ENCODE measurements around the gene CCDC90B.

The CCDC90B gene

DNA sequence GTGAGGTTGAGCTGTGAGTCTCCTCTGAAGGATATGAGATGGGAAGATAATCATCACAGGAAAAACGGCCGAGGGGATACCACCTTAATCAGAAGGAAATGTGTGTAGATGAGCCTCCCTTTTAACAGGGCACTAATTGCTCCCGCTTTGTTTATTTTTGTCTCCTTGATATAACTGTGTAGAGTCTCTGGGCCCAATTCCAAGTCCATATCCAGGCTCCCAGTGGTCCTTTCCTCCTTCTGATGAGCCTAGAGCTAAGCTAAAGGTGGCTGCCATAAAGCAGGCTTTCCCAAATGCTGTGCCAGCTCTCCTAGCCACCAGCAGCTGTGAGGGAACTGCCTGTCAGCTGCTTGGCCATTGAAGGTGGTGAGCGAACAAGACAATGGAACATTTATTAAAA, 17.1 kb upstream of the CCDC90B start:
- no peak overlapping the region for H3K4me3 ChIP-seq (ENCODE audit: low read depth, low read length)
- TF ChIP-seq, protein P1, sequence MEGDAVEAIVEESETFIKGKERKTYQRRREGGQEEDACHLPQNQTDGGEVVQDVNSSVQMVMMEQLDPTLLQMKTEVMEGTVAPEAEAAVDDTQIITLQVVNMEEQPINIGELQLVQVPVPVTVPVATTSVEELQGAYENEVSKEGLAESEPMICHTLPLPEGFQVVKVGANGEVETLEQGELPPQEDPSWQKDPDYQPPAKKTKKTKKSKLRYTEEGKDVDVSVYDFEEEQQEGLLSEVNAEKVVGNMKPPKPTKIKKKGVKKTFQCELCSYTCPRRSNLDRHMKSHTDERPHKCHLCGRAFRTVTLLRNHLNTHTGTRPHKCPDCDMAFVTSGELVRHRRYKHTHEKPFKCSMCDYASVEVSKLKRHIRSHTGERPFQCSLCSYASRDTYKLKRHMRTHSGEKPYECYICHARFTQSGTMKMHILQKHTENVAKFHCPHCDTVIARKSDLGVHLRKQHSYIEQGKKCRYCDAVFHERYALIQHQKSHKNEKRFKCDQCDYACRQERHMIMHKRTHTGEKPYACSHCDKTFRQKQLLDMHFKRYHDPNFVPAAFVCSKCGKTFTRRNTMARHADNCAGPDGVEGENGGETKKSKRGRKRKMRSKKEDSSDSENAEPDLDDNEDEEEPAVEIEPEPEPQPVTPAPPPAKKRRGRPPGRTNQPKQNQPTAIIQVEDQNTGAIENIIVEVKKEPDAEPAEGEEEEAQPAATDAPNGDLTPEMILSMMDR (IDR thresholded peaks at IDR 0.05; ENCODE audit: low read depth, low read length, missing control alignments): no peak
- DNase-seq (ENCODE audit: low read depth): no peak

DNA sequence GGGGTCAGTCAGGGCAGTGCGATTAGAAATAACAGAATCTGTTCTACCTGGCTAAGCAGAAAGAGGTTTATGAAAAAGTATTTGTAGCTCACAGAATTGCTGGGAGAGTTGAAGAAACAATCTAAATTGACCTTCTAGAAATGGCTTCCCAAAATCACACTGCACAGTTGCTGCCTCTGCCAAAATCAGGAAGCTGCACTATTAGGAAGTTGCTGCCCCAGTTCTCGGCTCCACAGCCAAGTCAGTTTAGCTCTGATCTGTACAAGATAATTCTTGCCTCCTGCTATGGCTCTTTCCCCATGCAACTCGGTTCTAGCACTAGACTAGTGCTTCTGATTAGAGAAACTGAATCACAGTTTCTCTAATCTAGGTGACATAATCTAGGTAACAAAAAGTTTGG, 16.0 kb upstream of the CCDC90B start:
- no peak overlapping the region for H3K4me3 ChIP-seq (ENCODE audit: low read depth, low read length)
- no peak for DNase-seq (ENCODE audit: low read depth)
- TF ChIP-seq, protein P1 (IDR thresholded peaks at IDR 0.05; ENCODE audit: low read depth, low read length, missing control alignments): no peak

DNA sequence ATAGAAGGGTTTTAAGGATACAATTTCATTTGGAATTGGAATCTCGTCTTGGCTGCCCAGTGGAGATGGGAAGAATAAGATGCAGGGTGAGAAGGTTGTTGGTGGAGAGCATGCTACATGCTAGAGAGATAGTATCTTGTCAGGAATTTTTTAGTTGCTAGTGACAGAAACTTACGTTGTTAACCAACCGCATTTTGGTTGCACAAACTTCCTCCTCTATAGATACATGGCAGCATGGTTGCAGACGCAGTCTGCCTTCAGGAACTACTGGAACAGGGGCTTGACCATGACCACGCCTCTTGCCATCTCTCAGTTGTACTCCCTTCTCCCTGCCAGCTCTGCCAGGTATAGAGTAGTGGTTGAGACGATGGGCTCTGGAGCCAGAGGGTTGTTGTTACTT, 13.5 kb upstream of the CCDC90B start:
- H3K4me3 ChIP-seq (ENCODE audit: low read depth, low read length): no peak overlapping the region
- TF ChIP-seq, protein P1 (IDR thresholded peaks at IDR 0.05; ENCODE audit: low read depth, low read length, missing control alignments): no peak
- DNase-seq (ENCODE audit: low read depth): no peak

DNA sequence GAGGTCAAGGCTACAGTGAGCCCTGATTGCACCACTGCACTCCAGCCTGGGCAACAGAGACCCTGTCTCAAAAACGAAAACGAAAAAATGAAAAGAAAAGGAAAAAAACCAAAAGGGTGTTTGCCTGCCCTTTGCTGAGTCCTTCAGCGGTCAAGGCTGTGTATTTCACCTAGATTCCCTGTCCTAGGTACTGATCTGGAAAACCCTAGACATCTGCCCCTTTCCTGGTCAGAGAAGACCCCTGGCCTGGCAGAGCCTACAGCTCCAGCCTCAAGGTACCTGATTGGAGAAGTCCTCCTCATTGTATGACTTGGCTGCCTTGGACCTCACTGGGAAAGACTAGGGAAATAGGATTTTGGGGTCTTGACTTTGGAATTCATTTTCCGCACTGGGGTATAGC, 8.0 kb upstream of the CCDC90B start:
- no peak for DNase-seq (ENCODE audit: low read depth)
- TF ChIP-seq, protein P1 (IDR thresholded peaks at IDR 0.05; ENCODE audit: low read depth, low read length, missing control alignments): no peak
- H3K4me3 ChIP-seq (ENCODE audit: low read depth, low read length): no peak overlapping the region

DNA sequence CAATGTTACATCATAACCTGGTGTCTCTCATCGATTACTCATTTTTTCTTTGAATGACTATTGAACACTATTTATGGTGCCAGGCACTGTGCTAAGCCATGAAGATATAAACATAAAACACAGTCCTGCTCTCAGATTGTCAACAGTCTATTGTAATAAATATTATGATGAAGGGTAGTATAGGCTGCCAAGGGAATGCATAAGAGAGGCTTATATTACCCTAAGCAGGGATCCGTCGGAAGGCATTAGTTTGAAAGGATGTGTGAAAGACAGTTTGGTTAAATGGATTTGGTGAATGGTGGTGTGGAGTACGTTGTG, 7.2 kb upstream of the CCDC90B start:
- no peak overlapping the region for H3K4me3 ChIP-seq (ENCODE audit: low read depth, low read length)
- no peak for DNase-seq (ENCODE audit: low read depth)
- TF ChIP-seq, protein P1 (IDR thresholded peaks at IDR 0.05; ENCODE audit: low read depth, low read length, missing control alignments): no peak

DNA sequence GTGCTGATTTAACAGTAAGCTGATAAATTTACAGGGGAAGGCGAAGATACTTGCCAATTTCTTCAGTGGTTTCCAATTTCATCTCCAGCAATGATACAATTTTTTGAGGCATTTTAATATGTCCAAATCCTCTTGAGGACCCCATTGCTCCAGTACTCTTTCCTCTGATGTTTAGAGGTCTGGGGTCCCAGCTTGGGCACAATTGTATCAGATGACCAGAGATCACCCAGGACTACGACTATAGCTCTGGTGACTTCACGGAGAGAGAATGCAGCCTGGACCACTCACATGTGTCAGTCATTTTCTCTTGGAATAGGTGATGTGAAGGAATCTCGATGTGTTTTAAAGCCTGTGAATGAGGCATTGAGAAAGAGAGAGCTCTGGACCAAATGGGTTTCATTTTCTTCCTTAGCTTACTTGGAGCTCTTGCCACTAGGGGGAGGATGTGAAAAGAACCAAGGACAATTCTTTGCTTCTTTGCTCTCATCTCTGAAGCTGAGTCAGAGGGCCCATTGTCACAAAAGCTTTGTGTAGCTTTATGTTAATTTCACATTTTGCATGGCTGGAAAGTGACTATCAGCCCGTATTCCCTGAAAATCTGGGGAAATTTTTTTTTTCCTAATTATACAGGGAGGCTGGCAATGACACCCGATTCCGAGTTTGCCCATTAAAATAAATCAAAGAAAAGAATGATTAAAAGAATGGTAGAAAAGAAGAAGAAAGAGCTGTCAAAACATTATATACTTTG, 6.7 kb upstream of the CCDC90B start:
- H3K4me3 ChIP-seq (ENCODE audit: low read depth, low read length): no peak overlapping the region
- TF ChIP-seq, protein P1 (IDR thresholded peaks at IDR 0.05; ENCODE audit: low read depth, low read length, missing control alignments): peak; percentile 80
- DNase-seq (ENCODE audit: low read depth): peak; percentile 27

DNA sequence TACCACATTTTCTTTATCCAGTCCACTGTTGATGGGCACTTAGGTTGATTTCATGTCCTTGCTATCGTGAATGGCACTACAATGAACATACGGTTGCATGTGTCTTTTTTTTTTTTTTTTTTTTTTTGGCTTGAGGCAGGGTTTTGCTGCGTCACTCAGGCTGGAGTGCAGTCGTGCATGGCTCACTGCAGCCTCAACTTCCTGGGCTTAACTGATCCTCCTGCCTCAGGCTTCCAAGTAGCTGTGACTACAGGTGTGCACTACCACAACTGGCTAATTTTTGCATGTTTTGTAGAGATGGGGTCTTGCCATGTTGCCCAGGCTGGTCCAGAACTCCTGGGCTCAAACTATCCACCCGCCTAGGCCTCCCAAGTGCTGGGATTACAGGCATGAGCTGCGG, 1.5 kb upstream of the CCDC90B start:
- no peak overlapping the region for H3K4me3 ChIP-seq (ENCODE audit: low read depth, low read length)
- TF ChIP-seq, protein P1 (IDR thresholded peaks at IDR 0.05; ENCODE audit: low read depth, low read length, missing control alignments): no peak

More for the DNA sequence above, 1.5 kb upstream of the CCDC90B start:
- DNase-seq (ENCODE audit: low read depth): peak; percentile 67
